Smooth muscle cell (in vitro differentiated cells): ENCODE results near the gene SPN. TPM values are rescaled to one million over a fixed set of nuclear protein-coding genes. Genes with fewer than 3 reads are reported as not detected.
A peak's percentile ranks its signal among the peaks of the same experiment; 100 is the strongest.
"Not testable (repeated sequence)": the region's sequence is repeated elsewhere in the genome, so short reads cannot be mapped to it uniquely, and the experiment has no call there.

ENCODE experiments used
- DNase-seq: peaks from one replicate; lab custom pipeline; 2025; ENCODE audit not compliant: unreplicated experiment; lab: John Stamatoyannopoulos, UW
- H2AFZ ChIP-seq: fragments of 200-600 bp; sonication (generic); 2 replicates; pipeline ENCODE4 v1.6.0; 2016; ENCODE audit warnings: antibody characterized with exemption, low read depth, mild to moderate bottlenecking
- H3F3A ChIP-seq: fragments of 200-600 bp; sonication (generic); 2 replicates; pipeline ENCODE4 v1.6.0; 2017; ENCODE audit warnings: antibody characterized with exemption, low read depth
- H3K27ac ChIP-seq: fragments of 200-600 bp; sonication (generic); 2 replicates; pipeline ENCODE4 v1.5.1; 2016; ENCODE audit warnings: low read depth, mild to moderate bottlenecking
- H3K27me3 ChIP-seq: fragments of 200-600 bp; sonication (generic); 2 replicates; pipeline ENCODE4 v1.6.1; 2016; ENCODE audit warnings: low read depth, mild to moderate bottlenecking
- H3K36me3 ChIP-seq: fragments of 200-600 bp; sonication (generic); 2 replicates; pipeline ENCODE4 v1.5.1; 2016; ENCODE audit warnings: low read depth
- H3K4me1 ChIP-seq: fragments of 200-600 bp; sonication (generic); 2 replicates; pipeline ENCODE4 v1.5.1; 2016; ENCODE audit warnings: low read depth
- H3K4me2 ChIP-seq: fragments of 200-600 bp; sonication (generic); 2 replicates; pipeline ENCODE4 v1.6.0; 2016; ENCODE audit warnings: mild to moderate bottlenecking
- H3K4me3 ChIP-seq: fragments of 200-600 bp; sonication (generic); 2 replicates; pipeline ENCODE4 v1.5.1; 2016; ENCODE audit warnings: mild to moderate bottlenecking
- H3K79me2 ChIP-seq: fragments of 200-600 bp; sonication (generic); 2 replicates; pipeline ENCODE4 v1.6.0; 2016; ENCODE audit warnings: low read depth, mild to moderate bottlenecking
- H3K9ac ChIP-seq: fragments of 200-600 bp; sonication (generic); 2 replicates; pipeline ENCODE4 v1.6.0; 2016; ENCODE audit warnings: low read depth
- H3K9me3 ChIP-seq: fragments of 200-600 bp; sonication (generic); replicated peaks from 2 replicates; pipeline ENCODE4 v1.5.1; 2016; ENCODE audit warnings: low read depth
- H4K20me1 ChIP-seq: fragments of 200-600 bp; sonication (generic); 2 replicates; pipeline ENCODE4 v1.6.0; 2016; ENCODE audit warnings: low read depth
- CTCF ChIP-seq: fragments of 200-600 bp; sonication (generic); IDR thresholded peaks from 2 replicates; pipeline ENCODE4 v1.5.1; 2017; ENCODE audit warnings: borderline replicate concordance, mild to moderate bottlenecking, antibody characterized with exemption; ENCODE audit not compliant: insufficient read depth, poor library complexity, severe bottlenecking
- WGBS: methylation state at CpG from one replicate; pipeline ENCODE4 v1.1.7; 2016; ENCODE audit warnings: low lambda C conversion rate; 5-methylcytosine and 5-hydroxymethylcytosine counted together
- polyA plus RNA-seq: library from polyadenylated mRNA; unstranded; fragments of >200 nt; fragmentation: Nextera tagmentation; extraction: Ambion mirVana; gene quantifications from 2 replicates; pipeline ENCODE4 v1.2.1, GENCODE V29; 2016
- total RNA-seq: library from RNA; depleted of rRNA; stranded (reverse); fragments of >200 nt; gene quantifications from 2 replicates; pipeline ENCODE4 v1.2.3, GENCODE V29; 2014

Gene SPN
- total and polyA plus RNA-seq, 2 experiments from 2014 or later, result not detected

DNA sequence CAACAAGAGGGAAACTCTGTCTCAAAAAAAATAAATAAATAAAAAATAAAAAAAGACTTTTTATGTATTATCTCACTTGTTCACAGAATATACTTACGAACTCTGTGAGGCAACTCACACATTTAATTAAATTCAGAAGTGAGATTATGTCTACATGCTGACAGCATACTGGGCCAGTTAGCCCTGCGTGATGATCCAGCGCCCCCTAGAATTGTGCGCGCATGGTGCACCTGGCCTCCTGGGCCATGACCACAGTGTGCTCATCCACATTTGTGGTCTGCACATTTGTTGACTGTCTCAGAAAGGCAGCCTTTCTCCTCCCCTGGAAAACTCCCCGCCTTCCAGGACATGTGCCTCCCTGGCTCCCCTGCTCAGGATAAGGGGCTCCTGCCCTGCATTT lies 42.5 kb upstream of the SPN start:
- not testable (repeated sequence) for H3K4me2 ChIP-seq, H3K36me3 ChIP-seq, H4K20me1 ChIP-seq, H3K27me3 ChIP-seq, H3K9ac ChIP-seq, H3K9me3 ChIP-seq, H3K79me2 ChIP-seq, H3F3A ChIP-seq, H3K4me1 ChIP-seq, H3K4me3 ChIP-seq, H2AFZ ChIP-seq, DNase-seq, H3K27ac ChIP-seq
- TF ChIP-seq CTCF, result peak; percentile 14
- WGBS, result 76% methylated on average over 6 of the region's 6 CpGs

DNA sequence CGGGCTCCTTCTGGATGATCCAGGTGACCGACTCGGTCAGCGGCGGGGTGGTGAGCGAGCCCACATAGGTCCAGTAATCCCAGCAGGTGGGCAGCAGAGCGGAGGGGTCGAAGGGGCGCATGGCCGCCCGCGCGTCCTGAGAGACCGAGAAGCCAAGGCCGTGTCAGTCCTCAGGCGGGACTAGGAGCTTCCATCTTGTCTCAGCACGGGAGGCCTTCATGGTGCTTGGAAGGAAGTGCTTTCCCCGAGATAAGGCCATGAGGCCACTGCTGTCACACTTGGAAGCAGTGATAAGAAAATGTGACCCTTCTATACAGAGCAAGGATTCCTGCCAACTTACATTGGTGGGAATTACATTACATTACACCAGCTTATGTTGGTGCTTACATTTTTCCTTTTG lies 40.3 kb upstream of the SPN start:
- H3K9ac ChIP-seq, H3K27ac ChIP-seq, H3K4me1 ChIP-seq, H3K4me2 ChIP-seq, H3K27me3 ChIP-seq, H2AFZ ChIP-seq, H3K36me3 ChIP-seq, H3K79me2 ChIP-seq, DNase-seq, H4K20me1 ChIP-seq, H3F3A ChIP-seq, H3K4me3 ChIP-seq, H3K9me3 ChIP-seq: not testable (repeated sequence)
- 85% methylated on average over 12 of the region's 18 CpGs for WGBS

DNA sequence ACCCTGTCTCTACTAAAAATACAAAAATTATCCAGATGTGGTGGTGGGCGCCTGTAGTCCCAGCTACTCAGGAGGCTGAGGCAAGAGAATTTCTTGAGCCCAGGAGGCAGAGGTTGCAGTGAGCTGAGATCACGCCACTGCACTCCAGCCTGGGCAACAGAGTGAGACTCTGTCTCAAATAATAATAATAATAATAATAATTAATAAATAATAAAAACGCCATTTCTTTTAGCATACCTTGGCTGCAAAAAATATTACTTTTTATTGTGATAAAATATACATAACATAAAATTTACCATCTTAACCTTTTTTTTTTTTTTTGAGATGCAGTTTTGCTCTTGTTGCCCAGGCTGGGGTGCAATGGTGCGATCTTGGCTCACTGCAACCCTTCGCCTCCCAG lies 39.8 kb upstream of the SPN start:
- not testable (repeated sequence) for H2AFZ ChIP-seq, H3K27me3 ChIP-seq, H3K27ac ChIP-seq, H3K9me3 ChIP-seq, H3K4me2 ChIP-seq, H3K4me3 ChIP-seq, H3K79me2 ChIP-seq, H3K9ac ChIP-seq, H3F3A ChIP-seq, H4K20me1 ChIP-seq, DNase-seq, H3K4me1 ChIP-seq, H3K36me3 ChIP-seq
- 94% methylated on average over 5 of the region's 5 CpGs for WGBS

DNA sequence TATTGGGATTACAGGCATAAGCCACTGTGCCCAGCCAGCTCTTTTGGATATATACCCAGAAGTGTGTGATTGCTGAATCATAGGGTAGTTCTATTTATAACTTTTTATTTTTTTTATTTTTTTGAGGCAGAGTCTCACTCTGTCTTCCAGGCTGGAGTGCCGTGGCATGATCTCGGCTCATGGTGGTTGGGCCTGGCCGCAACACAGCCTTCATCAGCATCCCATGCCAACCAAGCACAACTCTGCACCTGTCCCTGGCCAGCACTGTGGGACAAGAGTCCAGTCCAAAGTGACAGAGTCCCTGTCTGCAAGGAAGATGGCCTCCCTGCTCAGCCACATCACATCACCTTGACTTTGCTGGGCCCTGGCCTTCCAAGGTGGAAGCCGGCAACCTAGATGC lies 37.9 kb upstream of the SPN start:
- H3K4me1 ChIP-seq, DNase-seq, H3K36me3 ChIP-seq, H3K4me2 ChIP-seq, H3K27me3 ChIP-seq, H3K27ac ChIP-seq, H2AFZ ChIP-seq, H4K20me1 ChIP-seq, H3K9me3 ChIP-seq, H3K9ac ChIP-seq, H3K79me2 ChIP-seq, H3K4me3 ChIP-seq, H3F3A ChIP-seq: not testable (repeated sequence)
- 81% methylated on average over 4 of the region's 4 CpGs for WGBS

- not testable (repeated sequence) for H3K79me2 ChIP-seq, H3F3A ChIP-seq, H3K4me2 ChIP-seq, H3K27me3 ChIP-seq, DNase-seq, H2AFZ ChIP-seq, H3K9ac ChIP-seq, H3K36me3 ChIP-seq, H4K20me1 ChIP-seq, H3K4me1 ChIP-seq, H3K4me3 ChIP-seq, H3K9me3 ChIP-seq, H3K27ac ChIP-seq
- WGBS, result 72% methylated on average over 16 of the region's 16 CpGs
Observed at GRCh38 chr16:29626778-29627331, 36.2 kb upstream of the SPN start.

- H4K20me1 ChIP-seq, H3K27me3 ChIP-seq, H3K9ac ChIP-seq, H3K36me3 ChIP-seq, H3F3A ChIP-seq, H3K9me3 ChIP-seq, DNase-seq, H3K27ac ChIP-seq, H3K79me2 ChIP-seq, H3K4me3 ChIP-seq, H2AFZ ChIP-seq, H3K4me2 ChIP-seq, H3K4me1 ChIP-seq: not testable (repeated sequence)
- WGBS, result 15% methylated on average over 5 of the region's 7 CpGs
Observed at GRCh38 chr16:29627661-29628075, 35.4 kb upstream of the SPN start.

DNA sequence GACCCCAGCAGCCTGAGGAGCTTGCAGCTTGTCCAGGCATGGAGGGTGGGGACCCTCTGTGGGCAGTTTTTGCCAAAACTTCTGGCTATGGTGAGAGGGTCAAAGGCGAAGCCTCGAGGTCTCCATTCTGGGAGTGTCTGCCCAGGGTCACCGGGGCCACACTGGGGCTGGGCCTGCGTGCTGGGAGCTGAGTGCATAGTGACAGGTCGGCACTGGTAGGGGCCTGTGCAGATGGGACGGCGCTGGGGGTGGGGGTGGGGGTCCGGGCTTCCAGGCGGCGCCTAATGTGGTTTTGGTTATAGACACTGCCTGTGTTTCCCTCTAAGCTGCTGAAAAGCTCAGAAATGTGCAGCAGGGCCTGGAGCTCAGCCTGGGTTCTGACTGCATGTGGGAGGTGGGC lies 34.3 kb upstream of the SPN start:
- WGBS, result no CpG with 5 or more reads among the region's 10 CpGs
- DNase-seq, result not testable (repeated sequence)

GRCh38 chr16:29629318-29629717 lies 33.7 kb upstream of the SPN start:
- not testable (repeated sequence) for H3K9me3 ChIP-seq, H3K9ac ChIP-seq, H2AFZ ChIP-seq, H3F3A ChIP-seq, H3K4me3 ChIP-seq, DNase-seq, H3K36me3 ChIP-seq, H4K20me1 ChIP-seq, H3K27ac ChIP-seq, H3K79me2 ChIP-seq, H3K4me2 ChIP-seq, H3K27me3 ChIP-seq, H3K4me1 ChIP-seq
- 93% methylated on average over 10 of the region's 10 CpGs for WGBS

More for the DNA sequence above, 34.3 kb upstream of the SPN start:
- not testable (repeated sequence) for H3K4me2 ChIP-seq, H3K9me3 ChIP-seq, H3K27me3 ChIP-seq, H3K9ac ChIP-seq, H3F3A ChIP-seq, H2AFZ ChIP-seq, H4K20me1 ChIP-seq, H3K4me1 ChIP-seq, H3K4me3 ChIP-seq, H3K79me2 ChIP-seq, H3K27ac ChIP-seq, H3K36me3 ChIP-seq
